Fibroblast of lung (primary cell): ENCODE measurements around the gene SPACA4.

ENCODE experiments used
- EZH2 ChIP-seq: IDR thresholded peaks from 2 replicates; pipeline ENCODE4 v1.5.1; 2012; ENCODE audit warnings: low read length, control low read depth, mild to moderate bottlenecking; ENCODE audit errors: missing control alignments
- TF ChIP-seq, protein P1 (sequence below), 2 donors: IDR thresholded peaks in 1 of 2; conservative IDR thresholded peaks in 1 of 2; 1 replicate in 1 of 2; 2 replicates in 1 of 2; pipeline ENCODE4 v1.5.1; 2011 to 2012; ENCODE audit warnings: low read length in 2 of 2, control low read depth in 1 of 2, inconsistent platforms in 1 of 2, low read depth in 1 of 2, mild to moderate bottlenecking in 1 of 2

DNA sequence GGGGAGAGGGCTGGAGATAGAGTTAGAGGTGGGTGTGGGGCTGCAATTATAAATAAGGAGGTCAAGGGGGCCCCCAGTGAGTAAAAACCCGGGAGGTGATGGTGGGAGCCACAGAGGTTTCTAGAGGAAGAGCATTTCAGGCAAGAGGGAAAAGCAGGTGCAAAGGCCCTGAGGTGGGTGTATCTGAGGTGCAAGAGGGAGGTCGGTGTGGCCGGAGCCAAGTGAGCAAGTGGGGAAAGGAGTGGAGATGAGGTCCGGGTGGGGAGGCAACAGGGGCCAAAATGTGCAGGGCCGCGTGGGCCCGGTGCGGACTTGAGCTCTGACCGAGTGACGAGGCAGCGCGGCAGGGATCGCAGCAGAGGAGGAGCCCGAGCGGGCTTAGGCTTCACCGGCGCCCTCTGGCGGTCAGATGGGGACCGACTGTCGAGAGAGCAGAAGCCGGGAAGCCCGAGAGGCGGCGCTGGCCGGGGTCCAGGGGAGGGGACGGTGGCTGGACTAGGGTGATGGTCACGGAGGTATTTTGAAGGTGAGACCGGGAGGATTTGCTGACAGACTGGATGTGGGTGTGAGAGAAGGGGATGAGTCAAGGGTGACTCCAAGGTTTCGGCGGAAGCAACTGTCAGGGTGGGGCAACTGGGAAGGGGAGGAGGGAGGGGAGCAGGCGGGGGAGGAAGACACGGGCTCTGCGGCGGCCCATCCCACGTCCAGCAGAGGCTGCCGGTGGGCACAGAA, 17.7 kb upstream of the SPACA4 start:
- TF ChIP-seq, protein P1, sequence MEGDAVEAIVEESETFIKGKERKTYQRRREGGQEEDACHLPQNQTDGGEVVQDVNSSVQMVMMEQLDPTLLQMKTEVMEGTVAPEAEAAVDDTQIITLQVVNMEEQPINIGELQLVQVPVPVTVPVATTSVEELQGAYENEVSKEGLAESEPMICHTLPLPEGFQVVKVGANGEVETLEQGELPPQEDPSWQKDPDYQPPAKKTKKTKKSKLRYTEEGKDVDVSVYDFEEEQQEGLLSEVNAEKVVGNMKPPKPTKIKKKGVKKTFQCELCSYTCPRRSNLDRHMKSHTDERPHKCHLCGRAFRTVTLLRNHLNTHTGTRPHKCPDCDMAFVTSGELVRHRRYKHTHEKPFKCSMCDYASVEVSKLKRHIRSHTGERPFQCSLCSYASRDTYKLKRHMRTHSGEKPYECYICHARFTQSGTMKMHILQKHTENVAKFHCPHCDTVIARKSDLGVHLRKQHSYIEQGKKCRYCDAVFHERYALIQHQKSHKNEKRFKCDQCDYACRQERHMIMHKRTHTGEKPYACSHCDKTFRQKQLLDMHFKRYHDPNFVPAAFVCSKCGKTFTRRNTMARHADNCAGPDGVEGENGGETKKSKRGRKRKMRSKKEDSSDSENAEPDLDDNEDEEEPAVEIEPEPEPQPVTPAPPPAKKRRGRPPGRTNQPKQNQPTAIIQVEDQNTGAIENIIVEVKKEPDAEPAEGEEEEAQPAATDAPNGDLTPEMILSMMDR (conservative IDR thresholded peaks at IDR 0.05 in 1 of 2, IDR thresholded peaks at IDR 0.05 in 1 of 2; ENCODE audit: low read depth in 1 of 2, low read length in 2 of 2): peak; percentile 85 to 90
- no peak for TF ChIP-seq EZH2
